OCI-LY1 (cell line): Measurements from ENCODE around the gene ZNF827.

Experiments used
- H2AFZ ChIP-seq: fragments of 200-600 bp; sonication (generic), shearing (Covaris generic); 2 replicates; pipeline ENCODE4 v1.6.0; 2014; ENCODE audit warnings: antibody characterized with exemption, mild to moderate bottlenecking, low read length
- H3F3A ChIP-seq: fragments of 200-600 bp; sonication (generic), shearing (Covaris generic); 2 replicates; pipeline ENCODE4 v1.6.0; 2014; ENCODE audit warnings: mild to moderate bottlenecking, antibody characterized with exemption, low read length, moderate library complexity; ENCODE audit not compliant: insufficient read depth
- H3K27ac ChIP-seq: fragments of 200-600 bp; sonication (generic); 2 replicates; pipeline ENCODE4 v1.5.1; 2014; ENCODE audit warnings: low read length, mixed run types, mild to moderate bottlenecking, low read depth; ENCODE audit not compliant: poor library complexity, severe bottlenecking
- H3K27me3 ChIP-seq: fragments of 200-600 bp; sonication (generic); 2 replicates; pipeline ENCODE4 v1.6.0; 2014; ENCODE audit warnings: antibody characterized with exemption, mild to moderate bottlenecking, low read length, moderate library complexity; ENCODE audit not compliant: insufficient read depth
- H3K36me3 ChIP-seq: fragments of 200-600 bp; sonication (generic); 2 replicates; pipeline ENCODE4 v1.6.1; 2014; ENCODE audit warnings: mild to moderate bottlenecking, antibody characterized with exemption, low read length, moderate library complexity, mixed read lengths; ENCODE audit not compliant: insufficient read depth
- H3K4me1 ChIP-seq: fragments of 200-600 bp; sonication (generic); 2 replicates; pipeline ENCODE4 v1.5.1; 2014; ENCODE audit warnings: mild to moderate bottlenecking, low read length, moderate library complexity; ENCODE audit not compliant: insufficient read depth, severe bottlenecking
- H3K4me2 ChIP-seq: fragments of 200-600 bp; sonication (generic), shearing (Covaris generic); 2 replicates; pipeline ENCODE4 v1.6.1; 2014; ENCODE audit warnings: low read length
- H3K4me3 ChIP-seq: fragments of 200-600 bp; sonication (generic); 2 replicates; pipeline ENCODE4 v1.5.1; 2014; ENCODE audit warnings: low read length, low read depth, mild to moderate bottlenecking, mixed read lengths; ENCODE audit not compliant: poor library complexity, severe bottlenecking
- H3K79me2 ChIP-seq: fragments of 200-600 bp; shearing (Covaris generic); 2 replicates; pipeline ENCODE4 v1.6.1; 2016; ENCODE audit warnings: mixed run types, low read length, mixed read lengths; ENCODE audit not compliant: insufficient read depth
- H3K9ac ChIP-seq: fragments of 200-600 bp; sonication (generic), shearing (Covaris generic); 2 replicates; pipeline ENCODE4 v1.6.1; 2014; ENCODE audit warnings: mild to moderate bottlenecking, low read length, mixed read lengths
- H3K9me2 ChIP-seq: fragments of 200-600 bp; sonication (generic), shearing (Covaris generic); 2 replicates; pipeline ENCODE4 v1.6.1; 2014; ENCODE audit warnings: low read depth, mild to moderate bottlenecking, low read length, mixed read lengths
- H3K9me3 ChIP-seq: fragments of 200-600 bp; shearing (Covaris generic); 2 replicates; pipeline ENCODE4 v1.6.1; 2014; ENCODE audit warnings: low read length, mixed read lengths
- H4K20me1 ChIP-seq: fragments of 200-600 bp; sonication (generic), shearing (Covaris generic); 2 replicates; pipeline ENCODE4 v1.6.0; 2016; ENCODE audit warnings: mild to moderate bottlenecking, low read length; ENCODE audit not compliant: insufficient read depth
- EZH2 ChIP-seq: fragments of 200-600 bp; sonication (generic), shearing (Covaris generic); IDR thresholded peaks from 2 replicates; pipeline ENCODE4 v1.8.0; 2017; ENCODE audit warnings: borderline replicate concordance, mixed run types, mild to moderate bottlenecking, antibody characterized with exemption, low read length, moderate library complexity, mixed read lengths
- TF ChIP-seq, protein P1 (sequence below): fragments of 200-600 bp; sonication (generic), shearing (Covaris generic); IDR thresholded peaks from 2 replicates; pipeline ENCODE4 v1.5.1; 2017; ENCODE audit warnings: mild to moderate bottlenecking, antibody characterized with exemption, low read length, moderate library complexity, mixed read lengths

Gene ZNF827

DNA sequence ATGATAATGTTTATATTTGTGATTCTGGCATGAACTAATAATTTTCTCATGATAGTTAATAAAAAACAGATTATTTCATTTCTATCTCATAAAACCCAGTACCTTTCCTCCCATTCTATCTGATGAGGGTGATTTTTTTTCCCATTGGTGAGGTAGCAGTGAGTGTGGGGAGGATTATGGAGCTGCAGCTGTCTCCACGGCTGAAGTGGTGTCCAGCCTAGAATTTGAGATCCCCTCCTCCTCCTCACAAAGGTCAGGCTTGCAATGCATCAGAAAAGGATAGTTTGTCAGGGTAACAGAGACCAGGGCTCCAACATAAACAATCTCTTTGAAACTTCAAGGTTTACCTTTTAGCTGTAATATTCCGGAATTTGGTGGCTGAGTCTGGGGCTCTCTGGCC, 197.8 kb downstream of the ZNF827 start:
- Histone ChIP-seq H3K9ac (no peak overlapping the region), H3K4me3 (no peak overlapping the region), H3K4me1 (no peaks in the 10 kb centered on the region), H3K36me3 (no peaks in the 10 kb centered on the region), H2AFZ (no peak overlapping the region), H3K27me3 (no peaks in the 10 kb centered on the region), H3K79me2 (no peaks in the 10 kb centered on the region), H4K20me1 (no peaks in the 10 kb centered on the region), H3K27ac (no peak overlapping the region), H3F3A (no peaks in the 10 kb centered on the region), H3K4me2 (no peak overlapping the region), H3K9me3 (no peaks in the 10 kb centered on the region), H3K9me2 (no peaks in the 10 kb centered on the region)
- TF ChIP-seq, protein P1, sequence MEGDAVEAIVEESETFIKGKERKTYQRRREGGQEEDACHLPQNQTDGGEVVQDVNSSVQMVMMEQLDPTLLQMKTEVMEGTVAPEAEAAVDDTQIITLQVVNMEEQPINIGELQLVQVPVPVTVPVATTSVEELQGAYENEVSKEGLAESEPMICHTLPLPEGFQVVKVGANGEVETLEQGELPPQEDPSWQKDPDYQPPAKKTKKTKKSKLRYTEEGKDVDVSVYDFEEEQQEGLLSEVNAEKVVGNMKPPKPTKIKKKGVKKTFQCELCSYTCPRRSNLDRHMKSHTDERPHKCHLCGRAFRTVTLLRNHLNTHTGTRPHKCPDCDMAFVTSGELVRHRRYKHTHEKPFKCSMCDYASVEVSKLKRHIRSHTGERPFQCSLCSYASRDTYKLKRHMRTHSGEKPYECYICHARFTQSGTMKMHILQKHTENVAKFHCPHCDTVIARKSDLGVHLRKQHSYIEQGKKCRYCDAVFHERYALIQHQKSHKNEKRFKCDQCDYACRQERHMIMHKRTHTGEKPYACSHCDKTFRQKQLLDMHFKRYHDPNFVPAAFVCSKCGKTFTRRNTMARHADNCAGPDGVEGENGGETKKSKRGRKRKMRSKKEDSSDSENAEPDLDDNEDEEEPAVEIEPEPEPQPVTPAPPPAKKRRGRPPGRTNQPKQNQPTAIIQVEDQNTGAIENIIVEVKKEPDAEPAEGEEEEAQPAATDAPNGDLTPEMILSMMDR = no peak
- TF ChIP-seq EZH2 = no peak

DNA sequence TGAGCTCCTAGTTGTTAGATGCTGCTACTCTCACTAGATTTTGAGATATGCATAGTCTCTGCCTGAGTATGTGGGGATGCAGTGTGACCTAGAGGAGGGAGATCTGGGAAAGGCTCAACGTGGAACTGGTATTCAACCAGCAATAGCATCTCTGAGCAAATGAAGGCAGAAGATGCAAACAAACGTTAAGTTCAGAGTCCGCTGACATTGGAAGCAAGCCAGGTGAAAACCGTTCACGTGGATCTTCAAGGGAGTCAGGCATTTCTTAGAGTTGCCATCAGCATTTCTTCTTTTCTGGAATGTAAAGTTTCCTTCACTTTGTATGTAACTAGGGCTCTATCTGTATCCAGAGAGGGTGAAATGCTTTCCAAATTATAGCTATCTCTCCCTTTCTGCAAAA, 198.8 kb downstream of the ZNF827 start:
- no peak overlapping the region for H3K27ac ChIP-seq
- no peak overlapping the region for H2AFZ ChIP-seq

DNA sequence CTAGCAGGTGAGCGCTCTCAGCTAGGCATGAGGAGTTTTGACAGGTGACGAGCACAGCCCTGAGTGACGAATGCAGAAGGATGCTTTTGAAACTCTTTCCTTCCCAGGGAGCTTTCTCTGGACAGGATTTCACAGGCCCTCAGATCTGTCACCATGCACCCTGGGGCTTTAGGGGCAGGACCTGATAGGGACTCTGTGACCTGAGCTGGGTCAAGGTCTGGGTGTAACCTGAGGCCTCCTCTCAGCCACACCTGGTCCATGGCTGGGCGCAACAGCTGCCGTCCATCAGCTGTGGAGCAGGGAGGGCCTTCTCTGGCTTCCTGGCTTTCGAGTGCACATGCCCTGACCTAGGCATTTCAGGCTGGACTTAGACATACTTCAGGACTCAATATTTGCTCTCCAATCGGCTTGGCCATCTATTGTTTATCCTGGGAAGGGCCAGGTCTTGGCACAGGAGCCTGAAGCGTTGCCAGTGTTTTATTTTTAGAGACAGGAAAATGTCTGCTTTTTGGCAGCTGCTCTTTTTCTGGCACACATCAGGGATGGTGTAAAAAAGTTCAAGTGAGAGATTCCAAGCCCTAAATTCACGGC, 202.3 kb downstream of the ZNF827 start:
- Histone ChIP-seq H3K9ac (no peak overlapping the region), H3K9me3 (no peaks in the 10 kb centered on the region), H3K4me2 (no peak overlapping the region), H4K20me1 (no peaks in the 10 kb centered on the region), H3F3A (0 out of 2 replicates have a peak, but pooled peaks cover 3% of the 10 kb centered on the region), H3K4me1 (peaks cover 8% of the 10 kb centered on the region), H3K79me2 (no peaks in the 10 kb centered on the region), H2AFZ (no peak overlapping the region), H3K4me3 (no peak overlapping the region), H3K27ac (no peak overlapping the region), H3K27me3 (0 out of 2 replicates have a peak, but pooled peaks cover 5% of the 10 kb centered on the region), H3K36me3 (no peaks in the 10 kb centered on the region), H3K9me2 (no peaks in the 10 kb centered on the region)
- no peak for TF ChIP-seq EZH2
- TF ChIP-seq, protein P1 = no peak

More for the DNA sequence above, 198.8 kb downstream of the ZNF827 start:
- Histone ChIP-seq H3K9ac (no peak overlapping the region), H3K36me3 (no peaks in the 10 kb centered on the region), H3K27me3 (0 out of 2 replicates have a peak, but pooled peaks cover 1% of the 10 kb centered on the region), H3K4me3 (no peak overlapping the region), H3K79me2 (no peaks in the 10 kb centered on the region), H3K9me2 (no peaks in the 10 kb centered on the region), H3K4me1 (no peaks in the 10 kb centered on the region), H3K4me2 (no peak overlapping the region), H3K9me3 (no peaks in the 10 kb centered on the region), H3F3A (no peaks in the 10 kb centered on the region), H4K20me1 (no peaks in the 10 kb centered on the region)
- TF ChIP-seq EZH2 = no peak
- TF ChIP-seq, protein P1 = no peak
